ENCODE measurements around the gene SLCO2A1.

GRCh38 chr3:133989936-133990702 lies 39.6 kb downstream of the SLCO2A1 start:
- TF ChIP-seq EZH2 (IDR thresholded peaks at IDR 0.05; ENCODE audit: borderline replicate concordance, insufficient read depth, low read depth, low read length, poor library complexity, severe bottlenecking), result no peak
- TF ChIP-seq CTCF (IDR thresholded peaks at IDR 0.05), result no peak
